GM19239 (cell line): ENCODE results near the gene SH3PXD2B.
A peak's percentile ranks its signal among the peaks of the same experiment; 100 is the strongest.

Experiments used
- DNase-seq: peaks from one replicate; pipeline ENCODE4 v3.0.0; 2011; ENCODE audit warnings: low spot score; ENCODE audit not compliant: insufficient read length
- FAIRE-seq: peaks from 2 replicates; lab custom pipeline; 2011; peaks lifted over from hg19 to GRCh38; lab: Jason Lieb, UNC

Gene SH3PXD2B

DNA sequence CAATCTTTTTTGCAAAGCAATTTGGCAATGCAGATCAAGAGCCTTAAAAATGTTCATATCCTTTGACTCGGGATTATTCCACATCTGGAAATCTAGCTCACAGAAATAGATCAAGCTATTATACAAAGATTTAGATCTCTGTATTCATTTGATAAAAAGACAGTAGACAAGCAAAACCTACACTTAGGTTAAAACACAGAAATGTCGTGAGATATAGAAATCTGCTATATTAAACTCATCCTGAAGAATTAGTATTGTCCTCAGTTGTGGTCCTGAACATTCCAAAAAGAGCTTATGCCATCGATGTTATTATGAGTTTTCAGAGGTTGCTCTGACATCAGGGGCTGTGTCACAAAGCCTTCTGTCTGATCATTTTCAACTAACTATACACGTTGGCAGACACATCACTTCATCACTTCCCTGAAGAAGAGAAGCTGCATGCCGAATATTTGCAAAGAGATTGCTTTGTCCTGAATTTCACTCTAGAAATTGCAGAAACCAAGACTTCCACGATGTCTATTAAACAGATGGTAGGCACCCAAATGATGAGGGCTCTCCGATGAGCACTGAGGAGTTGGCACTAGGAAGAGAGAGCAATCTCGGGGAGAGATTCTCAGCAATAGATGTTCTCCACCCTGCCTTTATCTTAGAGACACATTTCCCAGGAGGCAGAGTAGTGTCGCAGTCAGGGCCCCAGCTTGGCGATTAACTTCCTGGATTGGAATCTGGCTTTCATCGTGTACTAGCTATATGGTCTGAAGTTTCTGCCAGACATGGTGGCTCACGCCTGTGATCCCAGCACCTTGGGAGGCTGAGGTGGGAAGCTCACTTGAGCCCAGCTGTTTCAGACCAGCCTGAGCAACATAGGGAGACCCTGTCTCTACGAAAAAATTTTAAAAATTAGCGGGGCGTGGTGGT, 168.8 kb downstream of the SH3PXD2B start:
- FAIRE-seq, result no peak
- no peak for DNase-seq

DNA sequence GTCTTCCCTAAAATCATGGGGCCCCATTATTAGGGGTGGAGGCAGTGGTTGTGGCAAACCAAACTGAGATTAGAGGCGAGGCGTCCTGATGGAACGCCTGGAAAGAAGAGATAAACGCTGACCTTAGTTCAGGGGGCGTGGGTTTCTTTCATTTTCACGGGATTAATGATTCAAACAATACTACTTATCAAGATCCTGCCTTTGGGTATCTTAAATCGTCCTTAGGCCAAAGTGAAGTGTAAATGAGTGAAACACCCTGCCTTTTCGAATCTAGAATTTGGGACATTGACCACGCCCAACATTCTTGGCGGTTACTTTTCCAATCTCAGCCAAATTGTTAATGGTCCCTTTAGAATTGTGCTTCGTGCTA, 169.7 kb downstream of the SH3PXD2B start:
- DNase-seq (no peak), FAIRE-seq (no peak)

DNA sequence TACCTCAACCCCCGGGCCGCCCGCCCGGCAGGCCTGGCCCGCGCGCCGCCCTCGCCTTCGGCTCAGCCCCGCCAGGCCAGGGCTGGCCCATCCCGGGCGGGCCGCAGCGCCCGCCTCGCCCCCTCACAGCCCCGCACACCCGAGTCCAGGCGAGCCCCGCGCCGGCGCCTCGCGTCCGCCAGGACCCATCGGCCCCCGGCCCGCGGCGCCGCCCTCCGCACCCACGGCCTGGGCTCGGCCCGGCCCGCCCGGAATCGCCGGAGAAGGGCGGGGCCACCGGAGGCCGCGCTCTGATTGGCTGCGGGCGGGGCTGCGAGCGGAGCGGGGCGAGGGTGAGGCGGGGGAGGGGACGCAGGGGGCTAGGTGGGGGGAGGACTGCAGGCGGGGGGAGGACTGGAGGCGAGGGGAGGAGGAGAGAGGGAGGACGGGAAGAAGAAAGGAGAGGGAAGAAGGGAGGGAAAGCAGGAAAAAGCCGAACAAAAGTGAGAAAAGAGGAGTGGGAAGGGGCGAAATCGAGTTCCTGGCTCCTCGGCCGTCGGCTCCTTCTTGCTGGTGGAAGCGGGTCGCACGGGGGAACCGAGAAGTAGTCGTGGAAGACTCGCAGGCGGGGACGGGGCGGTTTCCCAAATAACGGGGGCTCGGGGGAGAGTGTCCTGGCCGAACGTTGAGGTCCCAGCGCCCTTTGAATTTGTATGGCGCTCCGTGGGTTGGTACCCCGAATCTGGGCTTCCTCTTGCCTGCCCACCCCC, 170.3 kb downstream of the SH3PXD2B start:
- no peak for FAIRE-seq
- peak; percentile 94 for DNase-seq

DNA sequence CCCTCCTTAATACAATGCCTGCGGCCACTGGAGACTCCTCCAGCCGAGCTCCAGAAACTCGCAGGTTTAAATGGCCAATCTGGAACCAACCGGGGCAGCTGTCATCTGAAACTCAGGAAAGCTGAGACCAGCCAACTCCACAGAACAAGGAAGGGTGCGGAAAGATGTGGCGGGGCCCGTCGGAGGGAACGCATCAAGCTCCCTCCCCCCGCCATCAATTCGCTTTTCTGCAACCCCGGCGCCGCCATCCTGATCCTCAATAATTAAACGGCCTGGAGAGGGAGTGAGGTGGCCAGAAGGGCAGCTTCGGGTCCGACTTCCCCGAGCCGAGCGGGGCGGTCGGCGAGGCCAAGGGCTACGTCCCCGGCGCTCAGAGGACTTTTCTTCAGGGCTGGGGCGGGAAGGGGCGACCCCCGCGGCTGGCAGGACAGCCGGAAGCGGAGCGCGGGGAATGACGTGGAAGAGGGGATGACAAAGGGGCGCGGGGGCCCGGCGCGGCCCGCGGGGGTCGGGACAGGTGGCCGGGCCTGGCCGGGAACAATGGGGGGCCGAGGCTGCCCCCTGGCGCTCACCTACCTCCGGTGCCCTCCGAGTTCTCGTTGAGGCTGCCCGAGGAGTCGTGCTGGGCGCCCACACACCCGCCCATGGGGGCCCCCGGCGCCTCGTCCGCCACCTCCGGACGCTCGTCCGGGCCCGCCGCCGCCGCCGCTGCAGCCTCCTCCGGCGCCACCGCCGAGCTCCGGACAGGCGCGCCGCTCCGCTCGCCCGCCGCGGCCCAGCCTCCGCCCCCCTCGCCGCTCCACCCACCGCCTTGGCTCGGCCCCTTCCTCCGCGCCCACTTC, 171.1 kb downstream of the SH3PXD2B start, which contains the start of gene UBTD2:
UBTD2 (minus strand) TSS at position 745 of the 842 bp plus-strand sequence; CDS start at position 646, 99 bp downstream.
- peak; percentile 11 for FAIRE-seq
- DNase-seq, result peak; percentile 19

DNA sequence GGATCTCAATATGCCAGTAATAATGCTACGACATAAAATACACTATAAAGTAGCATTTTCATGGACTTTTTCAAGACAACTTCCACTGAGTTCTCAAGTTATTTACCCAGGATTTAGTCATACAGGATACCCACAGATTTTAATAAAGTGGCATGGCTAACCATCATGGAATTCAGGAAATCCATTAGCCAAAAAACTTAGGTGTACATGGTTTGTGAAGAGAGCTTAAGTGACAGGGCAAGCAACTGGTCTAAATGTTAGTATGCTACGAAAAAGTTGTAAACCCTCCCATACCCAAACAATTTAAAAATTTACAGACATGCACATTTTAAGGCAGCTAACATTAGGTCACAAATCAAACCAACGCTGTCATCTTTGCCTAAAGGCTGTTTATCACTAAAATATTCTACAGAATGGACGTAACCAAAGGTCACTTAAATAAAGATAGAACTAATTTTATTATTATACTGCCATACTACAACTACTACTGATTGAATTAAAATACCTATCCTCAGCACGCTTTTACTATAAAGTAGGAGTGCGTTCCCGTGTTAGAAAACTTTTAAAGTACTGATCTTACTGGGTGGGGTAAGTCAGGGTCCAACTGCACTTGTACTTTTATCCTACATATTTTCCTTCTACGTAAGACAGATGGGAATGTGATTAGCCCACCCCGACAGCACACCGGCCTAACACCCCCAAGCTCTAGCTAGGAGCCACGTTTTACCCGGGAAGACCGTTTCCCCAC, 171.9 kb downstream of the SH3PXD2B start:
- DNase-seq (no peak), FAIRE-seq (no peak)

DNA sequence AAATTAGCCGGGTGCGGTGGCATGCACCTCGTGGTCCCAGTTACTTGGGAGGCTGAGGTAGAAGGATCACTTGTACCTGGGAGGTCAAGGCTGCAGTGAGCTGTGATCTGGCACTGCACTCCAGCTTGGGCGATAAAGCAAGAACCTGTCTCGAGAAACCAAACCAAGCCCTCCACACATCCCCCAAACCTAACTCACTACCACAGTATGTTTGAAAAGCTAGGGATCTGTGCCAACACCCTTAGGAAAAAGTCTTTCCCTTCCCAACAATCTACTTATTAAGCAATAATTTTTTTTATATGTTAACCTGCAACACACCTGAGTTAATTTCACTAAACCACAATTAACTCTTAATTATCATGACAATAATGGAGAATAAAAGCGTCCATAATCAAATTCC, 173.0 kb downstream of the SH3PXD2B start:
- DNase-seq, result no peak
- no peak for FAIRE-seq

DNA sequence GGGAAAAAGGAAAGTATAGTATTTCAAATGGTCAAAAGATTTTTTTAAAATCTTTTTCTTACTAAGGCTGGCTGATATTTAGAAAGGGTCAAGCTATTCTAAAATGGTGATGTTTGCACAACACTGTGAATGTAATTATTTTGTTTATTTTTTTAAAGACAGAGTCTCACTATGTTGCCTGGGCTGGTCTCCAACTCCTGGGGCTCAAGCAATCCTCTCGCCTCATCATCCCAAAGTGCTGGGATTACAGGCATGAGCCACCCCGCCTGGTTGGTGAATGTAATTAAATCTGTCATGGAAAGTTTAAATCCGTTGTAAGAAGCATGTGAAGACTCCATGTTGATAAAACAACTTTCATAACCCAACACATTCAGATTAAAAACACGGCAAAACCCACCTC, 173.4 kb downstream of the SH3PXD2B start:
- DNase-seq (no peak), FAIRE-seq (no peak)

DNA sequence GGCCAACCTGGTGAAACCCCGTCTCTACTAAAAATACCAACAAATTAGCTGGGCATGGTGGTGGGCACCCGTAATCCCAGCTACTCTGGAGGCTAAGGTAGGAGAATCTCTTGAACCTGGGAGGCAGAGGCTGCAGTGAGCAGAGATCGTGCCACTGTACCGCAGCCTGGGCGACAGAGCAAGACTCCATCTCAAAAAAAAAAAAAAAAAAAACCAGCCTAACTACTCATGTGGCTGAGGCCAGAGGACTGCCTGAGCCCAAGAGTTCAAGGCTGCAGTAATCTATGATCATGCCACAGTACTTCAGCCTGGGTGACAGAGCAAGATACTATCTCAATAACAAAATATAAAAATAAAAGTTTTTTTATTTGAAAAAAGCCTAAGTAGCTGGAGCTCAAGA, 174.0 kb downstream of the SH3PXD2B start:
- no peak for DNase-seq
- FAIRE-seq, result no peak

DNA sequence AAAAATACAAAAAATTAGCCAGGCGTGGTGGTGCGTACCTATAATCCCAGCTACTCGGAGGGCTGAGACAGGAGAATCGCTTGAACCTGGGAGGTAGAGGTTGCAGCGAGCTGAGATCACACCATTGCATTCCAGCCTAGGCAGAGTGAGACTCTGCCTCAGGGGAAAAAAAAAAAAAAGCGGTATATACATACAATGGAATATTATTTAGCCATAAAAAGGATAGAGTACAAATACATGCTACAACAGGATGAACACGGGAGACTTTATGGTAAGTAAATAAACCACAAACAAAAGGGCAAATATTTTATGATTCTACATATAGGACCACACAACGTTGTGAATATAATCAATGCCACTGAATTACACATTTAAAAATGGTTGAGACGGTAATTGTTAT, 176.0 kb downstream of the SH3PXD2B start:
- DNase-seq (no peak), FAIRE-seq (no peak)

DNA sequence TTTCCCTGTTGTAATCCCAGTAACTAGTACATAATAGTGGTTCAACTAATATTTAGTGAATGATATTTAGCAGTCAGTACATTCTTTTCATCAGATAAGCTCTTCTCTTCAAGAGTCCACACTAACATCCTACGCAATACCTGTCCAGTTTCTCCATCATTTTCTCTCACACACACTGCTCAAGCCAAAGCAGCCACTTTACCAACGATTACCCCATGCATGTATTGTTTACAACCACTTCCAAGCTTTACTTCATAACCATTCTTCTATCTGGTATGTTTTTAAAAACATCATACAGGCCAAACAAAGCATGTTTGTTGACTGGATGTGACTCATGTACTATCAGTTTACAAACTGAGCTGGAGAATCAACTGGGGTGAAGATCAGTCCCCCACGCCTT, 178.1 kb downstream of the SH3PXD2B start:
- DNase-seq (no peak), FAIRE-seq (no peak)
